NCI-H128 (cell line): Measurements from ENCODE around the gene RERE.

Experiments used
- DNase-seq: peaks from one replicate; lab custom pipeline; 2025; ENCODE audit not compliant: unreplicated experiment; lab: John Stamatoyannopoulos, UW

The RERE gene

GRCh38 chr1:8418301-8418700, 399.1 kb downstream of the RERE start:
- no peak for DNase-seq

DNA sequence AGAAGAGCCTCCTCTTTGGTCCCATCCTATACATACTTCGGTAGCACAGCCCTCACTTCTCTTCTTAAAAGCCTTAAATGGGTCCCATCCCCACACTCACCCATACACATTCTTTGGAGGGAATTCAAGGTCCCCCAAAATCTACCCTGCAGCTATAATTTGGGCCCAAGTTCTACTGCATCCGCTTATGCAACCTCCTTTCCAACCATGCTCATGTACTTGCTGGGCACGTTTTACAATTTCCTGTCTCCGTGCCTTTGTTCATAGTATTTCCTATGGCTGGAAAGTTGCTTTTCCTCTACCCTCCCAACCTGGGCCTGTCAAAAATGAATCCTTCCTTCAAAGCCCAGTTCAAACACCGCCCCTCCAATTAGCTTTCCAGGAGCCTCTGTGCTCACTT, 399.8 kb downstream of the RERE start:
- DNase-seq = no peak

GRCh38 chr1:8416881-8417280, 400.6 kb downstream of the RERE start:
- no peak for DNase-seq

- DNase-seq = no peak
These were observed 401.7 kb downstream of the RERE start for GRCh38 chr1:8415526-8416278.

- DNase-seq = no peak
These were observed 405.1 kb downstream of the RERE start for GRCh38 chr1:8412183-8412831.

DNA sequence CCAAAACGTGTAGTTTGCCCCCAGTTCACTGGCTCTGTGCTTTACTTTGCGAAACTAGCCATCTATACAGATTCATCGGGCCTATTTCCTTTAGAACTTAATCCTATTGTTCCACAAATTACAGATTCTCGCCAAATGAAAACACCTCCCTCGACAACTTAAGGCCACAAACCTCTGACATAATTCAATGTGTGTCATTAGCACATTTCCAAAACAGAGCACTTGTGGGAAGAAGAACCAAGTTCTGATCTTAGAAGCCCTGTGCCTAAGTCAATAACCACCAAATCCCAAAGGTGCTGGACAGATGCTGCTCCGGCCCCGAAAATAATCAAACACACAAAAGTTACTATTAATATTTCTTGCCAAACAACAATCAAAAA, 405.6 kb downstream of the RERE start:
- DNase-seq = no peak

GRCh38 chr1:8410791-8411190, 406.6 kb downstream of the RERE start:
- no peak for DNase-seq

DNA sequence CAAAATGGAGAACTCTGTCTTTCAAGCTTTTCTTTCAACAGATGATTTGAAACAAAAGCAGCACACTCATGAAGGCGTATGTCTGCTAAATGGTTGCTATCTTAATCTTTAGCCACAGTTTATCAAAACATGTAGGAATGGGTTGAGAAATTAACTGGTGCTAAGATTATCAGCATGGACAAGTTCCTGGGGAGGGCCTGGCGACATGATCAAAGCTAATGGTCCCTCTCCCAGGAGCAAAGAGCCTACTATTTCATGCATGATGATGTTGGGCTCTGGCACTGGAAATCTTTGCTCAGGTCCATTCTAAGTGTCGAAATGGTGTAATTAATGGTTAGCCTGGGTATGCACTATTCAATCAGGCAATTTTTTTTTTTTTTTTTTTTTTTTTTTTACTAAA, 407.8 kb downstream of the RERE start:
- DNase-seq = no peak

DNA sequence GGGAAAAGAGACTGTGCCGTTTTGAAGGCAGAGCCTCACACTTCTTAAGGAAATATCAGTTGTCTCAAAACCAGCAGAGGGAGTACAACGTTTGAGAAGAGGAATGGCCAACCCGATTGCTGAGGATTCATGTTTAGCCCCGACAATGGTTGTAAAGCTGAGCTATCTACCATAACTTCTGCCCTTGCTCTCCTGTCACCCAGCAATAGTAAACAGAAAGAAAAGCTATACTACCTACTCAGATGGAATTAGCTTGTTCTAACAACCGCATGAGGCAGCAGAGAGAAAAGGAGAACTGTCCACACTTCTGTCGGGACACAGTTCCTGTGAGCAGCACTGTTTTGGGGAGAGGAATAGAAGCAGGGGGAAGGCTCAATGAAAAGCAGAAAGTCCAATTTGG, 408.3 kb downstream of the RERE start:
- DNase-seq = no peak

DNA sequence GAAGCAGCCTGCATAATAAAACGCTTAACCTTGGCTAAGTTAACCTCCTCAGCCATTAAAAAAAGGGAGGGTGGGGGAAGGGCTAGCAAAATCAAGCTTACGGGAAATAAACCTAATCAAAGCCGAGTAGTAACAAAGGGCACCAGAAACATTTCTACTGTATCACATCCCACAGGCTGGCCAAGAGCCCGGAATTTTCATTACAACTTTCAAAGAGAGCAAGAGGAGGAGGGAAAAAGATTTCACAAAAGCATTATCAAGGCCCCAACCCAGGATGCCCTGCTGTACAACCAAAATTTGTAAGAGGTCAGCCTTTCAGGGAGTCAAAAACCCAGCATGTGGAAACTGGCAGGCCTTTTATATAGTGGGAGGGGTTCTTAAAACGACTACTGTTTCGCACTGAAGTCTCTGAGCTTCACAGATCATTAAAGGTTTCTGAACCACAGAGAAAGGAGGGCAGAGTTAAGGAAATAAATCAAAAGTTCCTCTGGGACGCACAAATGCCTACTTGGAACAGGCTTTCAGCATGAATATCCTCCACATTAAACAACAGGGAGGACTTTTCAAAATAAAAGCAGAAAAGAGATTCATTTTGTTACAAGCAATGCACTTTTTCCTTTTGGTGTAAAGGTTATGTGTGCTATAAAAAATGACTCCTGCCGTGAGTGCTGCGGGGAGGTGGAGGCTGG, 409.1 kb downstream of the RERE start:
- DNase-seq = no peak

- no peak for DNase-seq
These were observed 409.8 kb downstream of the RERE start for GRCh38 chr1:8407652-8408051.

- no peak for DNase-seq
These were observed 410.5 kb downstream of the RERE start for GRCh38 chr1:8406960-8407359.

GRCh38 chr1:8406011-8406410, 411.4 kb downstream of the RERE start:
- DNase-seq = no peak

DNA sequence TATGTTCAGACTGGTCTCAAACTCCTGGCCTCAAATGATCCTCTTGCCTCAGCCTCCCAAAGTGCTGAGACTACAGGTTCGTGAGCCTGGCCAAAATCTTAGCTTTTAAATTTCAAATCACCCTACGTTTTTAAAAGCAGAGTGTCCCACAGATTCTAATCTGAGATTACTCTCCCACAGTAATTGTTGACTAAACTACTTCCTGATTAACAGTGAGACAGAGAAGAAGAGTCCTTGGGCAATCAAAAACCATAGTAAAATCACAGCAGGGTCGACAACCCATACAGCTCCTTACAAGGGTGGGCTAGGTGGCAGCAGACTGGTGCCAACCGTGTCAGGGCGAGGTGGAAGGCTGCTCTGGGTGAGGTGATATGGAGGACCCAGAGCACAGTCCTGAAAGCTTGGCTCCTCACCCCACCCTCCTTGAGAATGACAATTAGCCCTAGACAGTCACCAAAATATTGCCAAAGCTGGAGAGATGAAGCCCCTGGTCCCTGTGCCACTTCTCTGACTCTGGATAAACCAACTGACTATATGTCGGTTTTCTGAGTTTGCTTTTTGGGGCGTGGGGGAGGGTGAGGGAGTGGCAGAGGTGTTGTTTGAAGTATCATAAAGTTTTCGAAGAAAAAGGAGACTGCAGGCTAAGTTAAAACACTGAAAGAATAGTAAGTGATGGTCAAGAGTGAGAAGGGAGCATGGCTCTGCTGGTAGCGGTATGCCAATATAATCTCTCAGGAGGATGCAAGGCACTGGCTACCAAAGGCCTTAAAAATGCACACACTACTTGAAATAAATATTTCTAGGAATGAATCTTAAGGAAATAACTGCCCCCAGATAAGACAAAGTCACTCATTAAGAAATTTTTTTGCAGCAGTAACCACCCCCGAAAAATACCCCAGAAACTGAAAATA, 412.7 kb downstream of the RERE start:
- no peak for DNase-seq

DNA sequence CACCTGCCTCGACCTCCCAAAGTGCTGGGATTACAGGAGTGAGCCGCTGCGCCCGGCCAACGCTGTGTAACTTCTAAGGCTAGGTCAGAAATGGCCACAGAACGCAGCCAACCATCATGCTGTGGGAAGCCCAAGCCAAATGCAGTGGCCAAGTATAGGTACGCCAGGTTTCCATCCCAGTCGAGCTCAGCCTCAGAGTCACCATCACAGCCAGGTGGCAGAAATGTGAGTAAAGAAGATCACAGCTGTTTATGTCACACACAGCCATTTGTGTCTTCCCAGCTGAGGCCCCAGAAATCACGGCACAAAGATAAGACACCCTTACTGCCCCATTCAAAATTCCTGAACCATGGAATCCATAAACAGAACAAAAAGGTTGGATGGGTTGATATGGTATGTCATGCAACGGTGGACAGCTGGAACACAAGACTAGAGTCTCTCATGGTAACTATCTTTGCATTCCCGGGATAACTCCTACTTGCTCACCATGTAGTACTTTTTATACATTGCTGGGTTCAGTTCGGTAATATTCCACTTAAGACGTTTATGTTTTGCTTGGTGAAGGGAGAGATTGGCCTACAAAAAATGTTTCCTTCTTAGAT, 415.2 kb downstream of the RERE start:
- no peak for DNase-seq

- DNase-seq = no peak
These were observed 418.8 kb downstream of the RERE start for GRCh38 chr1:8398677-8399076.

GRCh38 chr1:8398086-8398485, 419.4 kb downstream of the RERE start:
- no peak for DNase-seq

DNA sequence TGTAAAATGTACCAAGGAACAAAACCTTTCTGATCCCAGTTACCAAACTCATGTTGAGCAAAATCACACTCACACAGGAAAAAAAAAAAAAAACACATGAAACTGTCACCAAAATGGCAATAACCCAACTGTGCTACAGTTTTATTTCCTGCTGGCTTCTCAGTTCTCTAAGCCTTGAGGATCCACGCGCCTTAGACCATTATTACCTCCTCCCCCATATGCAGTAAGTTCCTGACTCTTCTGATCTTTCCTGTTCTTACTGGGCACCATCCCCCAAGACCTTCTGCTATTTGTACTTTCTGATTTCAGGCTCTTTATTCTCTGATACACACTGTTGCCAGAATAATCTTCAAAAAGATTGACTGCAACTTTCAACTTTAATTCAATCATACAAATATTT, 419.9 kb downstream of the RERE start:
- DNase-seq = no peak

- no peak for DNase-seq
These were observed 420.5 kb downstream of the RERE start for GRCh38 chr1:8396786-8397406.

DNA sequence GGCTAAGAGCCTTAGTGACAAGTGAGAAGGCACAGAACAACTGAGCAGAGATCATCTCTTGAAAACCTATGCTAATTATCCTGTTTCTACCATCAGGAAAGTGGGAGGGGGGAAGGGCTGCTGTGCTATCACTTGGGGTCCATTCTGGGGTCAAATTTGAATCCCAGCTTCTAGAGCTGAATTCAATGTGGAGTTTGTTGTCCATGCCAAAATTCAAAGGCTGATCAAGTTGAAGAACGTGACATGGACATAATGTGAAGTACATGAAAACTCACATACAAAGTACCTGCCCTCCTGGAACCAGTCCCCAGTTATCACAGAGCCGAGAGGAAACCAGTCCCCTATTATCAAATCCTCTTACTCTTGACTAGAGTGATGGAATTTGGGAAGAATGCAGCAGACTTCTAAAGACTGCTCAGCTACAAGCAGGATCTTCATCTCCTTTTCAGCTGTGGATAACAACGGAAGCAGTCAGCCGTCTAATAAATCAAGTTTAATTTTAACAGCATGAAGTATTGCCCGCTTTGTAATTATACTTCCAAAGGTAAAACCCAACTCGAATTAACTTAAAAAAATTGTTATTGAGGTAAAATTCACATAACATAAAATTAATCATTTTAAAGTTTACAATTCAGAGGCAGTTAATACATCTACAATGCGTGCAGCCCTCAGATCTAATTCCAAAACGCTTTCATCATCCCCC, 421.2 kb downstream of the RERE start:
- DNase-seq = no peak
